NT2/D1 (cell line): ENCODE results near the gene CD300E.

Experiments used
- DNase-seq: peaks from one replicate; pipeline ENCODE4 v3.0.0-alpha.2; 2011; ENCODE audit warnings: low read depth, low spot score
- H3K27me3 ChIP-seq: 2 replicates; pipeline ENCODE4 v1.6.0; 2011; ENCODE audit warnings: mild to moderate bottlenecking; ENCODE audit not compliant: insufficient read length, insufficient read depth
- H3K36me3 ChIP-seq: 2 replicates; pipeline ENCODE4 v1.6.1; 2011; ENCODE audit warnings: mild to moderate bottlenecking, low read length, mixed read lengths; ENCODE audit not compliant: insufficient read depth, insufficient read length
- H3K4me1 ChIP-seq: 2 replicates; pipeline ENCODE4 v1.5.1; 2011; ENCODE audit not compliant: insufficient read depth, insufficient read length
- H3K4me3 ChIP-seq: 2 replicates; pipeline ENCODE4 v1.5.1; 2011; ENCODE audit warnings: low read depth; ENCODE audit not compliant: insufficient read length
- H3K9ac ChIP-seq: 2 replicates; pipeline ENCODE4 v1.6.0; 2011; ENCODE audit warnings: low read depth; ENCODE audit not compliant: insufficient read length
- H3K9me3 ChIP-seq: 2 replicates; pipeline ENCODE4 v1.5.1; 2011; ENCODE audit warnings: mild to moderate bottlenecking, low read length; ENCODE audit not compliant: insufficient read depth
- SUZ12 ChIP-seq: IDR thresholded peaks from 2 replicates; pipeline ENCODE4 v1.6.1; 2011; ENCODE audit not compliant: insufficient read length, insufficient read depth; ENCODE audit errors: extremely low read depth
- YY1 ChIP-seq: IDR thresholded peaks from 2 replicates; pipeline ENCODE4 v1.6.1; 2011; ENCODE audit not compliant: insufficient read length, insufficient read depth
- ZNF274 ChIP-seq: IDR thresholded peaks from 2 replicates; pipeline ENCODE4 v1.6.1; 2011; ENCODE audit warnings: mild to moderate bottlenecking, low read depth, low read length

CD300E gene, protein sequence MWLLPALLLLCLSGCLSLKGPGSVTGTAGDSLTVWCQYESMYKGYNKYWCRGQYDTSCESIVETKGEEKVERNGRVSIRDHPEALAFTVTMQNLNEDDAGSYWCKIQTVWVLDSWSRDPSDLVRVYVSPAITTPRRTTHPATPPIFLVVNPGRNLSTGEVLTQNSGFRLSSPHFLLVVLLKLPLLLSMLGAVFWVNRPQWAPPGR

GRCh38 chr17:74623693-74624093 is at the start of gene CD300E:
Gene CD300E, minus strand, starts transcription at chr17:74623738. Its CDS starts 117 bp downstream, at chr17:74623621.
- DNase-seq: no peak
- no peak within 1 kb of the TSS for H3K4me3 ChIP-seq
- H3K36me3 ChIP-seq: no peaks in the 10 kb centered on the region
- H3K9me3 ChIP-seq: peaks cover 10% of the 10 kb centered on the region; the same call in 1 of the 2 replicates
- H3K27me3 ChIP-seq: peaks cover 28% of the 10 kb centered on the region
- no peak within 1 kb of the TSS for H3K9ac ChIP-seq
- TF ChIP-seq ZNF274: no peak
- no peak for TF ChIP-seq YY1
- no peak for TF ChIP-seq SUZ12
- H3K4me1 ChIP-seq: no peaks in the 10 kb centered on the region

GRCh38 chr17:74671031-74671771 is 47.7 kb upstream of the CD300E start:
- TF ChIP-seq SUZ12 (no peak), ZNF274 (no peak), YY1 (no peak)
- peaks cover 55% of the 10 kb centered on the region for H3K27me3 ChIP-seq
- DNase-seq: peak; percentile 75

DNA sequence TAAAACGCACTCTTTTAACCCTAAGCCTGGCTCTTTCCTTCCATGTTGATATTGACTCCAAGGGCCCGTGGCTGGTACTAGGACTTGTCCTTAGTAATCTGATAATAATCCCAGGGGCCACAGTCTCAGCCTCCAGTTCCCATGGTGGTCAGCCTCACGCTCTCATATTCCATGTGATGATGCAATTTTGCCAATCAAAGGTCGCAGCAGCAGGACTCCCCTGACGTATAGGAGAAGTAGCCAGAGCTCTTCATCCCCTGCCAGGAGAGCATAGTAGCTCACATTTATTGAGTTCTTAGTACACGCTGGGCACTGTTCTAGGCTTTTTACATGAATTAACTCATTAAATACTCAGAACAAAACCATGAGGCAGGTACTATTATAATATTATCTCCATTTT is 46.8 kb upstream of the CD300E start:
- Histone ChIP-seq H3K36me3 (no peaks in the 10 kb centered on the region), H3K9ac (no peak overlapping the region), H3K4me1 (no peaks in the 10 kb centered on the region), H3K4me3 (no peak overlapping the region), H3K9me3 (peaks cover 37% of the 10 kb centered on the region), H3K27me3 (peaks cover 56% of the 10 kb centered on the region)
- DNase-seq: no peak
- TF ChIP-seq SUZ12 (no peak), ZNF274 (no peak), YY1 (no peak)

More at GRCh38 chr17:74671031-74671771, 47.7 kb upstream of the CD300E start:
- Histone ChIP-seq H3K9ac (no peak overlapping the region), H3K4me3 (no peak overlapping the region), H3K9me3 (peaks cover 37% of the 10 kb centered on the region), H3K4me1 (no peaks in the 10 kb centered on the region), H3K36me3 (no peaks in the 10 kb centered on the region)

DNA sequence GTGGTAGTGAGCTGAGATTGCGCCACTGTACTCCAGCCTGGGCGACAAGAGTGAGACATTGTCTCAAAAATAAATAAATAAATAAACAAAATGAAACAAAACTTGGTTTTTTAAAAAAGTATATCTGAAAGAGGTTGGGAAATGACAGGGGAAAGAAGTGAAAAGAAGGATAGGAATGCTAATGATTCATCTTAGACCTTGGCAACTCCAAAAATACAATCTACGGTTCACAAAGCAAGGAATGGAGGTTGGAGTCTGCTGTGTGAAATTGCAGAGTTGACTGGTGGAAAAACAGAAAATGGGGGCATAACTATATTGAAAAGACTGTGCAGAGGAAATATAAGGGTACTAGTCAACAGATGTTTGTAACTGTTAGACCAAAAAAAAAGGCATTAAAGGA is 40.0 kb upstream of the CD300E start:
- H3K9ac ChIP-seq: no peak overlapping the region
- no peaks in the 10 kb centered on the region for H3K9me3 ChIP-seq
- H3K4me1 ChIP-seq: no peaks in the 10 kb centered on the region
- TF ChIP-seq SUZ12 (no peak), ZNF274 (no peak), YY1 (no peak)
- peaks cover 59% of the 10 kb centered on the region for H3K27me3 ChIP-seq
- no peak for DNase-seq
- no peak overlapping the region for H3K4me3 ChIP-seq
- H3K36me3 ChIP-seq: no peaks in the 10 kb centered on the region

DNA sequence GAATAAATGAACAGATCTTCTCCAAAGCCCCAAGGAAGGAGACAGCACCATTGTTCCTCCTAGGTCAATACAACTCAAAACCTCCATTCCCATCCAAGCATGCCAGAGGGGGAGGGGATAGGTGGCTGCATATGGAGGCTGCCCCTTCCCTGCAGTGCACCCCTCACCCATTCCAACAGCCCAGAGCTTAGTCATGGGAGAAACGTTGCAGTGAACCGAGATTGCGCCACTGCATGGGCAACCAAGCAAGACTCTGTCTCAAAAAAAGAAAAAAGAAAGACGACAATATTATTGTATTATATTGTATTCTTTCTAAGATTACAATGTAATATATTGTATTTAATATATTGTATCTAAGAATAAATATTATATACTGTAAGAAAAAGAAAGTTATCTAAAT is 36.4 kb upstream of the CD300E start:
- TF ChIP-seq YY1 (no peak), SUZ12 (no peak), ZNF274 (no peak)
- no peak overlapping the region for H3K9ac ChIP-seq
- H3K4me3 ChIP-seq: no peak overlapping the region
- no peaks in the 10 kb centered on the region for H3K9me3 ChIP-seq
- no peak for DNase-seq
- no peaks in the 10 kb centered on the region for H3K36me3 ChIP-seq
- no peaks in the 10 kb centered on the region for H3K4me1 ChIP-seq
- H3K27me3 ChIP-seq: peaks cover 41% of the 10 kb centered on the region

GRCh38 chr17:74658620-74659019 is 35.1 kb upstream of the CD300E start:
- no peak overlapping the region for H3K9ac ChIP-seq
- H3K9me3 ChIP-seq: no peaks in the 10 kb centered on the region

DNA sequence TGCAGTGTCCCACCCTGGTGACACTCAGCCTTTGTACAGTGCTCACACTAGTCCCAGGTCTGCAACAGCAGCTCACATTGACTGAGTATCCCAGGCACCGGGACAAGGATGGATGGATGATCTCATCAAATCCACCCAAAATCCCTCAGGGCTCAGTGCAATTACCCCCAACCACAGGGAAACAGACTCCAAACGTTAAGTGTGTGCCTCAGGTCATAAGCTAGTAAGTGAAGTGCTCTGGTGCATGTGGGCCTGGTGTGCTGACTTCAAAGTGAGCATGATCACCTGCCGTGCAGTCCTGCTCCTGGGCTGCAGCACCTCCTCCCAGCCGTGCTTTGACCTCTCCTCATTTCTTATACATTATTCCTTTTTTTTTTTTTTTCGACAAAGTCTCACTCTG is 31.2 kb upstream of the CD300E start:
- no peak for DNase-seq
- Histone ChIP-seq H3K27me3 (peaks cover 63% of the 10 kb centered on the region), H3K4me1 (no peaks in the 10 kb centered on the region), H3K36me3 (no peaks in the 10 kb centered on the region), H3K9me3 (no peaks in the 10 kb centered on the region), H3K4me3 (no peak overlapping the region), H3K9ac (no peak overlapping the region)
- TF ChIP-seq ZNF274 (no peak), SUZ12 (no peak), YY1 (no peak)

More at GRCh38 chr17:74658620-74659019, 35.1 kb upstream of the CD300E start:
- peaks cover 35% of the 10 kb centered on the region for H3K27me3 ChIP-seq
- no peak overlapping the region for H3K4me3 ChIP-seq
- TF ChIP-seq YY1 (no peak), SUZ12 (no peak), ZNF274 (no peak)
- no peaks in the 10 kb centered on the region for H3K36me3 ChIP-seq
- no peaks in the 10 kb centered on the region for H3K4me1 ChIP-seq
- DNase-seq: no peak
